HepG2 (cell line): ENCODE data around the gene STK25. TPM values are rescaled to one million over a fixed set of nuclear protein-coding genes. Genes with fewer than 3 reads are reported as not detected.

Experiments
- BRD4 ChIP-seq: sonication (generic); formaldehyde crosslinking; IDR thresholded peaks from 2 replicates; pipeline ENCODE4 v1.4.0; 2020; ENCODE audit warnings: missing genetic modification reagents
- NR3C1 ChIP-seq: sonication (generic); formaldehyde crosslinking; IDR thresholded peaks from 2 replicates; pipeline ENCODE4 v1.4.0; 2020; ENCODE audit warnings: missing genetic modification reagents
- USF2 ChIP-seq, 2 experiments: sonication (generic) in 1 of 2; formaldehyde crosslinking in 1 of 2; IDR thresholded peaks; 2 replicates each; pipeline versions ENCODE4 v1.5.1 to v1.6.1; 2011 to 2020; ENCODE audit warnings: borderline replicate concordance in 1 of 2, low read depth in 1 of 2, low read length in 1 of 2, mild to moderate bottlenecking in 1 of 2, missing genetic modification reagents in 1 of 2, moderate library complexity in 1 of 2
- ZBTB33 ChIP-seq: sonication (generic); formaldehyde crosslinking; IDR thresholded peaks from 2 replicates; pipeline ENCODE4 v1.4.0; 2020; ENCODE audit warnings: missing genetic modification reagents
- ZBTB40 ChIP-seq, 2 experiments: fragments of 450-650 bp in 1 of 2; sonication (generic) in 1 of 2; formaldehyde crosslinking in 1 of 2; IDR thresholded peaks; 2 replicates each; pipeline versions ENCODE4 v1.6.1 to v1.8.0; 2016 to 2022; ENCODE audit warnings: antibody characterized with exemption in 1 of 2, mild to moderate bottlenecking in 1 of 2, missing genetic modification reagents in 1 of 2
- ZFX ChIP-seq: sonication (generic); formaldehyde crosslinking; IDR thresholded peaks from 2 replicates; pipeline ENCODE4 v1.4.0; 2020; ENCODE audit warnings: mild to moderate bottlenecking, low read depth, missing genetic modification reagents, moderate library complexity
- ZNF549 ChIP-seq: sonication (generic); formaldehyde crosslinking; IDR thresholded peaks from 2 replicates; pipeline ENCODE4 v1.5.0; 2020; ENCODE audit warnings: missing genetic modification reagents
- polyA plus RNA-seq, 8 experiments: library from polyadenylated mRNA; depleted of rRNA in 3 of 8; stranded (reverse) in 7 of 8; unstranded in 1 of 8; fragments of >200 nt; fragmentation: Illumina TruSeq in 4 of 8; extraction: Trizol in 4 of 8; gene quantifications; 2 replicates each; pipeline versions ENCODE4 v1.2.1 to v1.2.3, GENCODE V29; 2011 to 2016; ENCODE audit warnings: low read depth in 4 of 8, missing spikeins in 1 of 8, mixed read lengths in 1 of 8; ENCODE audit not compliant: insufficient read depth in 1 of 8
- total RNA-seq, 5 experiments: library from RNA; depleted of rRNA; stranded (reverse); fragments of >200 nt; fragmentation: Illumina TruSeq; extraction: Trizol; gene quantifications; 2 replicates each; pipeline ENCODE4 v1.2.3, GENCODE V29; 2016; ENCODE audit warnings: low read depth in 1 of 5
- TF ChIP-seq, protein P1 (sequence below): sonication (generic); formaldehyde crosslinking; IDR thresholded peaks from 2 replicates; pipeline ENCODE4 v1.5.0; 2020; ENCODE audit warnings: mild to moderate bottlenecking, missing genetic modification reagents, borderline replicate concordance

STK25 gene
- total and polyA plus RNA-seq, 2 of the 13 experiments (the other 11 are each of a cell fraction or from before 2014, with no cell fraction given), result 177 to 481 TPM

DNA sequence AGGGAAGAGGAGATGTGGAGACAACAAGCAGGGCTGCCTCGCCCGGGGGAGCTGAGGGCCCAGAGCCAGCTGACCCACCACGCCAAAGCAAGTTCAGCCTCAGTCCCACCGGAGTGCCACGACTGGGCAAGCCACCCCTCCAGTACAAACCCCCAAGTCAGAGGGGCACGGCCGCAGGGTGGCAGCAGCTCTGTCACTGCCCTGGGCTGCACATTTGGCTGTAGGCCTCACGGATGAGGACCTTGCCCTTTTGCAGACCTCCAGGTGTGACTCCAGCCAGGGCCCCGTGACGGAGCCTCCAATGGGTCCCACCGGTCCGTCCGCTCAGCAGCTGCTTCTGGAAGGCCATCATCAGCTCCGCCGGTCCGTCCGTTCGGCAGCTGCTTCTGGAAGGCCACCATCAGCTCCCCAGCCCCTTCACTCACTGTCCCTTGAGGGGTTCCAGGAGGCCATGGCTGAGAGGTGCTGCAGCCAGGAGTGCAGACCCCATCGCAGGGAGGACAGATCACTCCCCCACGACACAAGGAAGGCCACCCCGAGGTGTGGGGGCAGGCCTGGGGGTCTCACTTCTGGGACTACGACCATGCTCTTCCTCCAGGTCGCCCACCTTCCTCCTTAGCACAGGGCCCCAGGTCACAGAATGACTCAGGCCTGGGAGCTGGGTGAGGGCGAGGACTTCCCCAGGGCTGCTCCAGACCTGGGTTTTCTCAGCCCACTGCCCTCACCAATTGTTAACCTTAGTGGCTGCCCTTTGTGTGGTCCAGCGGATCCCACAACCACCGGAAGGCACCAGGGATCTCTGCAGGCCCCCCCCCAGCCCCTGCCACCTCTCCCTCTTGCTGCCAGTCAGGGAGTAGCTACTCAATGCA lies 24.6 kb upstream of the STK25 start (continued):
- TF ChIP-seq, protein P1, sequence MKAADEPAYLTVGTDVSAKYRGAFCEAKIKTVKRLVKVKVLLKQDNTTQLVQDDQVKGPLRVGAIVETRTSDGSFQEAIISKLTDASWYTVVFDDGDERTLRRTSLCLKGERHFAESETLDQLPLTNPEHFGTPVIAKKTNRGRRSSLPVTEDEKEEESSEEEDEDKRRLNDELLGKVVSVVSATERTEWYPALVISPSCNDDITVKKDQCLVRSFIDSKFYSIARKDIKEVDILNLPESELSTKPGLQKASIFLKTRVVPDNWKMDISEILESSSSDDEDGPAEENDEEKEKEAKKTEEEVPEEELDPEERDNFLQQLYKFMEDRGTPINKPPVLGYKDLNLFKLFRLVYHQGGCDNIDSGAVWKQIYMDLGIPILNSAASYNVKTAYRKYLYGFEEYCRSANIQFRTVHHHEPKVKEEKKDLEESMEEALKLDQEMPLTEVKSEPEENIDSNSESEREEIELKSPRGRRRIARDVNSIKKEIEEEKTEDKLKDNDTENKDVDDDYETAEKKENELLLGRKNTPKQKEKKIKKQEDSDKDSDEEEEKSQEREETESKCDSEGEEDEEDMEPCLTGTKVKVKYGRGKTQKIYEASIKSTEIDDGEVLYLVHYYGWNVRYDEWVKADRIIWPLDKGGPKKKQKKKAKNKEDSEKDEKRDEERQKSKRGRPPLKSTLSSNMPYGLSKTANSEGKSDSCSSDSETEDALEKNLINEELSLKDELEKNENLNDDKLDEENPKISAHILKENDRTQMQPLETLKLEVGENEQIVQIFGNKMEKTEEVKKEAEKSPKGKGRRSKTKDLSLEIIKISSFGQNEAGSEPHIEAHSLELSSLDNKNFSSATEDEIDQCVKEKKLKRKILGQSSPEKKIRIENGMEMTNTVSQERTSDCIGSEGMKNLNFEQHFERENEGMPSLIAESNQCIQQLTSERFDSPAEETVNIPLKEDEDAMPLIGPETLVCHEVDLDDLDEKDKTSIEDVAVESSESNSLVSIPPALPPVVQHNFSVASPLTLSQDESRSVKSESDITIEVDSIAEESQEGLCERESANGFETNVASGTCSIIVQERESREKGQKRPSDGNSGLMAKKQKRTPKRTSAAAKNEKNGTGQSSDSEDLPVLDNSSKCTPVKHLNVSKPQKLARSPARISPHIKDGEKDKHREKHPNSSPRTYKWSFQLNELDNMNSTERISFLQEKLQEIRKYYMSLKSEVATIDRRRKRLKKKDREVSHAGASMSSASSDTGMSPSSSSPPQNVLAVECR (CRISPR knock-in tag), result peak; percentile 13; the same call in 1 of the 2 replicates
- TF ChIP-seq BRD4 (peak; percentile 46; the same call in 1 of the 2 replicates), ZBTB40 (IDR thresholded peaks at IDR 0.05) (no peak), ZBTB40 (CRISPR knock-in tag; IDR thresholded peaks at IDR 0.05) (0 out of 2 replicates have a peak, but pooled peaks have one; percentile 55), ZNF549 (CRISPR knock-in tag) (no peak), ZBTB33 (CRISPR knock-in tag) (no peak), USF2 (IDR thresholded peaks at IDR 0.05; ENCODE audit: low read depth, low read length) (no peak), USF2 (CRISPR knock-in tag; IDR thresholded peaks at IDR 0.05; ENCODE audit: borderline replicate concordance) (no peak), NR3C1 (CRISPR knock-in tag) (no peak), ZFX (CRISPR knock-in tag) (peak; percentile 91)
